ENCODE measurements around the gene UQCC5. TPM values are rescaled to one million over a fixed set of nuclear protein-coding genes. Genes with fewer than 3 reads are reported as not detected.
A peak's percentile ranks its signal among the peaks of the same experiment; 100 is the strongest.

UQCC5 gene
- total RNA-seq, 2 donors from 2014 or later = 13.8 to 22.8 TPM

GRCh38 chr3:52530918-52531826 is 5.2 kb upstream of the UQCC5 start:
- no peak for DNase-seq (ENCODE audit: low spot score)
- intact Hi-C loops (cut with DNase I) = no loop called here

- peak; percentile 83 for DNase-seq (ENCODE audit: low spot score)
- intact Hi-C loops (cut with DNase I) = no loop called here
Observed at GRCh38 chr3:52531860-52532516, 4.4 kb upstream of the UQCC5 start.

- peak; percentile 80 for DNase-seq (ENCODE audit: low spot score)
- intact Hi-C loops (cut with DNase I) = no loop called here
Observed at GRCh38 chr3:52532517-52532837, 3.9 kb upstream of the UQCC5 start.

DNA sequence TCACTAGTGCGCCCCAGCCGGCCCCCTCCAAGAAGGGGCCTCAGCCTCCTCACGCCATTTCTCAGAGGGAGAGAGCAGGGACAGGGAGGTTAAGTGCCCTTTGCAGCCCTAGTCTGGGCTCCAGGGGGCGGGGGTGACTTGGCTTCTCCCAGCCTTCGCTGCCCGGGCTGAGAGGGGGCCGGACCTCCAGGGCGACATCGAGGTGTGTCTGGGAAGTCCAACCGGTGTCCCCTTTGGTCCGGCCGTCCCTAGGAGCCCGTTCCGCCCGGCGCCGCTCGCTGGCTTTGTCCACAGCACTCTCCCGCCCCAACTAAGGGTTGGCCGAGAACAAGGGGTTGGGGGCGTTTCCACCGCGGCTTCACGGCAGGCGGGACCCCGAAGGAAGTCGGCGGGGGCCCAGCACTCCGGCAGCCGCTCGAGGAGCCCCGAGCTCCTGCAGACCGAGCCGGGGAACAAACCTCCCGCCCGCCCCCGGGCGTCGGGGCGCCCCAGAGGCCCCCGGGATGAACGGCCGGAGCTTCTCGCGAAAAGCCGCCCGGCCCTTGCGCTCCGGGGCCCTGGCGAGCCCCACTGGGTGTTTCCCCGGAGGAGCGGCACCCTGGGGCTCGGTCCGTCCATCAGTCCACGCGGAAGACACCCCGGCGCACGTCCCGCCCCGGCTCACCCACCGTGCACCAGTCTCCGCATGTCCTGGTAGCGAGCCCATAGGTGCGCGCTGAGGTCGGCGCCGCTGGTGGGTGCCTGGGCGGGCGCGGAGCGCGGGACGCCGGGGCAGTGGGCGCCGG is 3.4 kb upstream of the UQCC5 start:
- intact Hi-C loops (cut with DNase I) = no loop called here
- DNase-seq (ENCODE audit: low spot score) = peak; percentile 88

- intact Hi-C loops (cut with DNase I) = no loop called here
Observed at GRCh38 chr3:52533623-52534280, 2.7 kb upstream of the UQCC5 start, which contains the start of gene NT5DC2. TSS of gene NT5DC2 (minus strand) at chr3:52533857. CDS start at chr3:52533737, 120 bp downstream.

GRCh38 chr3:52534281-52535183 is 1.9 kb upstream of the UQCC5 start:
- intact Hi-C loops (cut with DNase I) = loop anchor here in 1 of 2 donors (1.0 kb wide), 1 partner anchor 18 kb away; no protein-coding TSS in a partner anchor
- DNase-seq (ENCODE audit: low spot score) = peak; percentile 85

More at GRCh38 chr3:52533623-52534280, 2.7 kb upstream of the UQCC5 start, which contains the start of gene NT5DC2:
- DNase-seq (ENCODE audit: low spot score) = peak; percentile 88

DNA sequence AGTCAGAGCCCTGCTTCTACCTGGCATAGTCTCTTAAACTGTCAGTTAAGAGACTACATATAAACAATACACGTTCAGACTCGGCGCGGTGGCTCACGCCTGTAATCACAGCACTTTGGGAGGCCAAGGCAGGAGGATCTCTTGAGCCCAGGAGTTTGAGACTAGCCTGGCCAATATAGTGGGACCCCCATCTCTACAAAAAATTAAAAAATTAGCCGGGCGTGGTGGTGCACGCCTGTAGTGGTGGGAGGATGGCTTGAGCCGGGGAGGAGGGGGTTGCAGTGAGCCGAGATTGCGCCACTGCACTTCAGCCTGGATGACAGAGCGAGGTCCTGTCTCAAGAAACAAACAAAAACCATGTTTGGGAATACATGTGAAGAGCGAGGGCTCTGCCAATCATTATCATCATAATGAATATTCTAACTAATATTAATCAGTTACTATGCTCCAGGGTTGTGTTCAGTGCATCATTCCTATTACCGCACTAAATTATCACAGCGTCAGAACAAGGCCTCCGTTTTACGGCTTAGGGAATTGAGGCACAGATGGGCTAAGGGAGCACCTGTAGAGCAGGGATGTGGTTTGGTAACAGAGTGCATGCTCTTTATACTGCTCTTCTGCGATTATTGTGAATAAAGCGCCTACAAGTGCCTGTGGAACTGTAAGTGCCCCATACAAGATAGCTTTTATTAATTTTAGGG is 844 bp upstream of the UQCC5 start:
- intact Hi-C loops (cut with DNase I) = loop anchor here in 1 of 2 donors (1.0 kb wide), 1 partner anchor 17 kb away; no protein-coding TSS in a partner anchor
- DNase-seq (ENCODE audit: low spot score) = no peak

GRCh38 chr3:52536112-52536368 is 365 bp upstream of the UQCC5 start:
- DNase-seq (ENCODE audit: low spot score) = no peak
- intact Hi-C loops (cut with DNase I) = no loop called here

DNA sequence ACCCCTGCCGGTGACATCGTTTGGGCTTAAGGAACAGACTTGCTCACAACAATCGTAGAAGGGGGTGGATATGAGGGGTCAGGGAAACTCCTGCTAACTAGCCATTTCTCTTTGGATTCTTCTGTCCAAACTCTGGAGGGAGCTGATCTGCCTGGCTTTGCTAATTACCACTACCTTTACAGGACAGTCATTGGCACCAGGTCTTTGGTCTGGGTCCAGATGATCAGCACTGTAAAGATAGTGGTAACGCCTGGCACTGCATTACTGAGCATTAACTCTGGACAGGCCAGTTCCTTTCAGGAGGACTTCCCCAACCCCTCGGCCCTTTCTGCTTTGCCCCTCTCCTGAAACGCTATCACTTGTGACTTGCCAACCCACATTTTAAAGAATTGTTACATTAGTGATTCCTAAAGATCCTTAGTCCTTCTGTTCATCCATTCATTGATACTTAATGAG is 788 bp downstream of the UQCC5 start:
- intact Hi-C loops (cut with DNase I) = no loop called here
- no peak for DNase-seq (ENCODE audit: low spot score)

GRCh38 chr3:52537726-52538421 is 1.5 kb downstream of the UQCC5 start:
- intact Hi-C loops (cut with DNase I) = no loop called here
- DNase-seq (ENCODE audit: low spot score) = no peak

- DNase-seq (ENCODE audit: low spot score) = no peak
- intact Hi-C loops (cut with DNase I) = no loop called here
Observed at GRCh38 chr3:52539010-52539653, 2.7 kb downstream of the UQCC5 start.

- intact Hi-C loops (cut with DNase I) = no loop called here
- no peak for DNase-seq (ENCODE audit: low spot score)
Observed at GRCh38 chr3:52541050-52541449, 4.6 kb downstream of the UQCC5 start.

DNA sequence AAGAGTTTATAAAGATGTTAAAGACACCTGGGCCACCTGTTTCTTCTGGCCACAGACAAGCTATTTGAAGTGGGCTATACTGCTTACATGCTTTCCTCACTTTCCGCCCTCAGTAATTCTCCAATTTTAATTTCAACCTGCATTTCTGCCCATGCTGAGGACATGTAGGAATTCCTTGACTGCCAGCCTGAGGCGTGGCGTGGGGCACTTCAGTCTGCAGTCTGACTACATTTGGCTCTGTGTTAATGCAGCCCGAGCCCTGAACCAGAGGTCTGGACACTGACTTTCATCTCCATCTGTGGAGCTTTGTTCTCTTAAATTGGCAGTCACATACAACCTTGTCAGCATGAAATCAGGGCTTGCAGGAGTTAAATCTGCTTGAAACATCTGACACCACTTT is 8.5 kb downstream of the UQCC5 start:
- intact Hi-C loops (cut with DNase I) = no loop called here
- DNase-seq (ENCODE audit: low spot score) = no peak

GRCh38 chr3:52546111-52546901 is 9.9 kb downstream of the UQCC5 start:
- intact Hi-C loops (cut with DNase I) = no loop called here
- no peak for DNase-seq (ENCODE audit: low spot score)

GRCh38 chr3:52547143-52547542 is 10.7 kb downstream of the UQCC5 start:
- DNase-seq (ENCODE audit: low spot score) = no peak
- intact Hi-C loops (cut with DNase I) = no loop called here

- no peak for DNase-seq (ENCODE audit: low spot score)
- intact Hi-C loops (cut with DNase I) = no loop called here
Observed at GRCh38 chr3:52551118-52551517, 14.7 kb downstream of the UQCC5 start.
